SU-DHL-6 (cell line): ENCODE results near the gene FBXW8.

Experiments
- H2AFZ ChIP-seq: fragments of 200-600 bp; sonication (generic); 2 replicates; pipeline ENCODE4 v1.6.1; 2014; ENCODE audit warnings: low read depth, mild to moderate bottlenecking, moderate library complexity, mixed read lengths, antibody characterized with exemption, low read length; ENCODE audit not compliant: severe bottlenecking
- H3F3A ChIP-seq: fragments of 200-600 bp; shearing (Covaris generic); 2 replicates; pipeline ENCODE4 v1.6.0; 2016; ENCODE audit warnings: antibody characterized with exemption, mild to moderate bottlenecking; ENCODE audit not compliant: insufficient read depth
- H3K27ac ChIP-seq: fragments of 200-600 bp; sonication (generic); 2 replicates; pipeline ENCODE4 v1.5.1; 2016; ENCODE audit warnings: low read depth, mild to moderate bottlenecking, low read length, moderate library complexity, mixed read lengths
- H3K27me3 ChIP-seq: fragments of 200-600 bp; sonication (generic), shearing (Covaris generic); 2 replicates; pipeline ENCODE4 v1.6.0; 2014; ENCODE audit warnings: mild to moderate bottlenecking, low read length
- H3K36me3 ChIP-seq: fragments of 200-600 bp; sonication (generic); 2 replicates; pipeline ENCODE4 v1.6.1; 2014; ENCODE audit warnings: mild to moderate bottlenecking, low read length, mixed read lengths
- H3K4me2 ChIP-seq: fragments of 300-600, 200-600 bp; shearing (Covaris generic), sonication (generic); 2 replicates; pipeline ENCODE4 v1.6.0; 2014; ENCODE audit warnings: low read length, low read depth, mild to moderate bottlenecking; ENCODE audit not compliant: poor library complexity, severe bottlenecking
- H3K4me3 ChIP-seq: fragments of 200-600 bp; sonication (generic); 2 replicates; pipeline ENCODE4 v1.5.1; 2014; ENCODE audit warnings: antibody characterized with exemption, low read length, mild to moderate bottlenecking, mixed read lengths; ENCODE audit not compliant: insufficient read depth, poor library complexity, severe bottlenecking
- H3K79me2 ChIP-seq: fragments of 200-600 bp; sonication (generic); 2 replicates; pipeline ENCODE4 v1.6.1; 2014; ENCODE audit warnings: mild to moderate bottlenecking, low read length, moderate library complexity; ENCODE audit not compliant: insufficient read depth
- H3K9ac ChIP-seq: fragments of 200-600 bp; sonication (generic); 2 replicates; pipeline ENCODE4 v1.7.0; 2014; ENCODE audit warnings: mild to moderate bottlenecking, low read length
- H3K9me2 ChIP-seq: fragments of 200-600 bp; sonication (generic); replicated peaks from 2 replicates; pipeline ENCODE4 v1.6.1; 2014; ENCODE audit warnings: low read length; ENCODE audit not compliant: insufficient read depth
- H3K9me3 ChIP-seq: fragments of 200-600 bp; sonication (generic); 2 replicates; pipeline ENCODE4 v1.6.1; 2014; ENCODE audit warnings: low read length, mixed read lengths; ENCODE audit not compliant: insufficient read depth
- H4K20me1 ChIP-seq: fragments of 200-600 bp; sonication (generic); 2 replicates; pipeline ENCODE4 v1.6.1; 2014; ENCODE audit warnings: low read depth, mild to moderate bottlenecking, antibody characterized with exemption, low read length, moderate library complexity, mixed read lengths
- CTCF ChIP-seq: fragments of 200-600 bp; sonication (generic); IDR thresholded peaks from one replicate; pipeline ENCODE4 v1.5.1; 2017; ENCODE audit warnings: antibody characterized with exemption, mild to moderate bottlenecking, low read length, moderate library complexity; ENCODE audit not compliant: insufficient read depth, poor library complexity, severe bottlenecking
- EZH2phosphoT487 ChIP-seq: fragments of 200-600 bp; sonication (generic), shearing (Covaris generic); conservative IDR thresholded peaks from 2 replicates; pipeline ENCODE4 v1.6.1; 2018; ENCODE audit warnings: mild to moderate bottlenecking, antibody characterized with exemption, low read length, moderate library complexity, mixed read lengths

The FBXW8 gene

GRCh38 chr12:117039891-117040309 lies 129.2 kb downstream of the FBXW8 start:
- Histone ChIP-seq H3K9me2 (no peaks in the 10 kb centered on the region), H3K36me3 (no peaks in the 10 kb centered on the region), H3K9ac (no peak overlapping the region), H3K4me2 (no peak overlapping the region), H3K4me3 (no peak overlapping the region), H3F3A (no peaks in the 10 kb centered on the region), H3K27me3 (no peaks in the 10 kb centered on the region), H3K79me2 (no peaks in the 10 kb centered on the region), H3K27ac (no peak overlapping the region), H2AFZ (no peak overlapping the region), H3K9me3 (no peaks in the 10 kb centered on the region), H4K20me1 (no peaks in the 10 kb centered on the region)
- TF ChIP-seq EZH2phosphoT487 (no peak), CTCF (no peak)

GRCh38 chr12:117040496-117040895 lies 129.7 kb downstream of the FBXW8 start:
- Histone ChIP-seq H3K9me2 (no peaks in the 10 kb centered on the region), H2AFZ (no peak overlapping the region), H3K9ac (no peak overlapping the region), H3K4me2 (no peak overlapping the region), H3K4me3 (no peak overlapping the region), H3K27me3 (no peaks in the 10 kb centered on the region), H3K27ac (no peak overlapping the region), H4K20me1 (no peaks in the 10 kb centered on the region), H3K79me2 (no peaks in the 10 kb centered on the region), H3K36me3 (no peaks in the 10 kb centered on the region), H3F3A (no peaks in the 10 kb centered on the region), H3K9me3 (no peaks in the 10 kb centered on the region)
- TF ChIP-seq EZH2phosphoT487: no peak
- no peak for TF ChIP-seq CTCF

GRCh38 chr12:117041798-117042170 lies 131.0 kb downstream of the FBXW8 start:
- TF ChIP-seq EZH2phosphoT487 (no peak), CTCF (no peak)
- Histone ChIP-seq H3F3A (no peaks in the 10 kb centered on the region), H3K36me3 (no peaks in the 10 kb centered on the region), H3K27ac (no peak overlapping the region), H3K4me2 (no peak overlapping the region), H3K79me2 (no peaks in the 10 kb centered on the region), H3K27me3 (no peaks in the 10 kb centered on the region), H3K9ac (no peak overlapping the region), H3K4me3 (no peak overlapping the region), H3K9me2 (no peaks in the 10 kb centered on the region), H4K20me1 (no peaks in the 10 kb centered on the region), H3K9me3 (no peaks in the 10 kb centered on the region), H2AFZ (no peak overlapping the region)
